GM18505 (cell line): Measurements from ENCODE around the gene RIC1.
A peak's percentile ranks its signal among the peaks of the same experiment; 100 is the strongest.
"Not testable (repeated sequence)": the region's sequence is repeated elsewhere in the genome, so short reads cannot be mapped to it uniquely, and the experiment has no call there.

Source experiments
- ATAC-seq: cut with Tn5 transposase; IDR thresholded peaks from one replicate; pipeline ENCODE4 v1.9.1; 2021; ENCODE audit not compliant: unreplicated experiment
- POLR2A ChIP-seq: IDR thresholded peaks from 4 replicates; pipeline ENCODE4 v1.6.1; 2011; ENCODE audit warnings: borderline replicate concordance; ENCODE audit not compliant: insufficient read depth, insufficient read length; ENCODE audit errors: extremely low read depth

Gene RIC1

DNA sequence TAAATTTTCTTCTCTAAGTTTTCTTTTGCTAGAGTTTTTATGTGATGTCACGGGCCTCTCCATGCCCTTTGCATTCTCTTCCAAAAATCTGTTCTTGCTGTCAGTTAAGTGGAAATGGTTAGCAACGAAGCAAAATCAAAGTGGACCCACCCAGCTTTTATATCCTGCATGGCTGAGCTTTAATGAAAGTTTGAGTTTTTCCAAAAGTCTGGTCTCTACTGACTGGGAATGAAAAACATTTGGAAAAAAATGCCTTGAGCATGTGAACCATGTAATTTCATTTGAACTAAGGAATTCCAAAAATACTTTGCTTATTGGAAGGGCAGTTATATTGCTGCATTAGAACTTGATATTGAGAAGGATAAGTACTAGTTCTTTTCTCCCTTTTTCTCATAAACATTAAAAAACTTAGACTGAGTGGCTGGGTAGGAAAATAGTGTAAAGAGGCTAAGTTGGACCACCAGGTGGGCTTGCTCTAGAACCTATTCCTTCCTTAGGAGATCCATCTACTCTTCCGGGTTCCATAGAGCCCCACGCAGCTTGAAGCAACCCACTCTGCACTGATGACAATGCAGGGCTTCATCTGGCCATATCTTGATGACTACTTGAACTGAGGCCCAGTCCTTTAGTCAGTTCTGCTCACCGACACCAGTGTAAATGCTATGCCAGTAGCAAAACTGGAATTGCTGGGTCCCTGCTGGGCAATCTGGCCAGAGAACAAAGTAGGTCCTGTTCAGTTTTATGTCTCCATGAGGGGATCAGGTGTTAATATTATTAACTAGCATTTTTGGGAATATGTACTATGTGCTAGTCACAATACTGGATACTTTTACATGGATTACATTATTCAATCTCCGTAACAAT lies 17.4 kb upstream of the RIC1 start:
- no peak for TF ChIP-seq POLR2A
- no peak for ATAC-seq

DNA sequence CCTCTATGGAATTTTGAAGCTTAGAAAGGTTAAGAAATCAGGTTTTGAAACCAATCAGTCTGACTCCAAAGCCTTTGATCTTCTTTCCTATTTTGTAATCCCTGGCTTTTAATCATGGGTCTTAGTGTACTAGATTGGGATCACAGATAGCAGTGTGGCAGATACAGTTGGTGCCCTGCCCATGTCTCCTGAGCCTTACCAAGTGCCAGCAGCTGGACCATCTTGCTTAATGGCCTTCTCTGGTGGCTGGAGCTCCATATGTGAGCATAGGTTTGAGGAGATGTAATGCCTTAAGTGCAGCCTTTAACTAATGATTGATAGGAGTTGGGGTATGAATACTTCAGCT lies 16.7 kb upstream of the RIC1 start:
- ATAC-seq = no peak
- TF ChIP-seq POLR2A = no peak

GRCh38 chr9:5614192-5614591 lies 14.7 kb upstream of the RIC1 start:
- no peak for ATAC-seq
- no peak for TF ChIP-seq POLR2A

- ATAC-seq = no peak
- no peak for TF ChIP-seq POLR2A
Observed at GRCh38 chr9:5614985-5615384, 13.9 kb upstream of the RIC1 start.

- peak; percentile 90 for ATAC-seq
- no peak for TF ChIP-seq POLR2A
Observed at GRCh38 chr9:5617749-5618148, 11.2 kb upstream of the RIC1 start.

- ATAC-seq = no peak
- TF ChIP-seq POLR2A = no peak
Observed at GRCh38 chr9:5620494-5620893, 8.4 kb upstream of the RIC1 start.

DNA sequence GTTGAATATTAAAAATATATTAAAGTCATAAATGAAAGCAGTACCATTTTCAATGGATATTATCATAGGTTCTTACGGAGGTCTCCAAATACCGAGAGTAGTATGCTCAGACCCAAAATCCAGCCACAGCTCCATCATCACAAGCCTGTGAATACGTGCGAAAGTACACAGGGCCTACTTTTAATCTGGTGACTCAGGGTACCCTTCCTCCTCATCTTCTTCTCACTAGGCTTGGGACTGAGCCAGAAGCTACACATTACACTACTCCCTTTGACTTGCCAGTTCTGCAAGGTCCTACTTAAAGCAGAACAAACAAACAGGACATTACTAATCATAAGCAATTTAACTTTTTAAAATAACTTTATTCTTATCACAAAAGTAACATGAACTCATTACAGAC lies 7.6 kb upstream of the RIC1 start:
- ATAC-seq = no peak
- no peak for TF ChIP-seq POLR2A

DNA sequence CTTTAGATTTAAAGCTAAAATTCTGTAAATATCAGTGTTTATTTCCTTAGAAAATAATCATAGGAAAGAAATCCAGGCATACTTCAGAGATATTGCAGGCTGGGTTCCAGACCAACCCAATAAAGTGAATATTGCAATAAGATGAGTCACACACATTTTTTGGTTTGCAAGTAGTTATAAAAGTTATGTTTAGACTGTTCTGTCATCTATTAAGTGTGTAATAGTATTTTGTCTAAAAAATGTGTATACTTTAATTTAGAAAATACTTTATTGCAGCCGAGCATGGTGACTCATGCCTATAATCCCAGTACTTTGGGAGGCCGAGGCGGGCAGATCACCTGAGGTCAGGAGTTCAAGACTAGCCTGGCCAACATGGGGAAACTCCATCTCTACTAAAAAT lies 6.9 kb upstream of the RIC1 start:
- TF ChIP-seq POLR2A = no peak
- ATAC-seq = no peak

GRCh38 chr9:5624655-5625054 lies 4.3 kb upstream of the RIC1 start:
- ATAC-seq = no peak
- no peak for TF ChIP-seq POLR2A

DNA sequence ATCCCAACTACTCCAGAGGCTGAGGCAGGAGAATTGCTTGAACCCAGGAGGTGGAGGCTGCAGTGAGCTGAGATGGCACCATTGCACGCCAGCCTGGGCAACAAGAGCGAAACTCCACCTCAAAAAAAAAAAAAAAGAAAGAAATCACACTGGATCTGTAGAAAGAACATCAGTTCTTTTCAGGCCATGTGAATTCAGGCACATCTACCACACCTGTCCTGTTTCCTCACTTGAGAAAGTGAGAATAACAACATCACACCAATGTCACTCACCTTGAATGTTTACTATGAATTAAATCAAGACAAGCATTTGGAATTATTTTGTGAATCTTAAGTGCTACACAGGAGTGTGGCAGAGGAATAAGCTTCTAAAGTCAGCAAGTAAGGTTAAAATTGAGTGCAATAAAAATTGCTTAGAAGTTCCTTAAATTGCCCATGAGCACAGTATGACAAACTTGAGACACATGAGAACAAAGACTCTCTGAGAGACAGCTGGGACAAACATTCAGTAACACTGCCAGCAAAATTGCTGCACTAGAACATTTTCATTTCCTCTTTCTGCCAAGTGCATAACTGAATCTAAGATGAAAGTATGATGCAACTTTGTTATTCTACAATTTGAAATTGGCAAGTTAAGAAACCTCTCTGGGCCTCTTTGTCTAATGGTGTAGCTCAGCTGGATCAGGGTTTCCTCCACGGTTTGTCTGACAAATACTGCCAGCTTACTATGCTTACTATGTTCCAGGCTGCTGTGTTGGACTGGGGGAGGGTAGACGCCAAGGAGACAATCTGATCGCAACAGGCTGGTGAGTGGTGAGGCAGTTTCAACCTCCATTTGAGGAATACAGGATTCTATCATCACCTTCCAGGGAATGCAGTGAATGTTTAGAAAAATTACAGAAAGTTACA lies 1.9 kb upstream of the RIC1 start:
- peak; percentile 38 for ATAC-seq
- peak; percentile 66 for TF ChIP-seq POLR2A

- ATAC-seq = not testable (repeated sequence)
Observed at GRCh38 chr9:5627686-5628085, 1.2 kb upstream of the RIC1 start.

DNA sequence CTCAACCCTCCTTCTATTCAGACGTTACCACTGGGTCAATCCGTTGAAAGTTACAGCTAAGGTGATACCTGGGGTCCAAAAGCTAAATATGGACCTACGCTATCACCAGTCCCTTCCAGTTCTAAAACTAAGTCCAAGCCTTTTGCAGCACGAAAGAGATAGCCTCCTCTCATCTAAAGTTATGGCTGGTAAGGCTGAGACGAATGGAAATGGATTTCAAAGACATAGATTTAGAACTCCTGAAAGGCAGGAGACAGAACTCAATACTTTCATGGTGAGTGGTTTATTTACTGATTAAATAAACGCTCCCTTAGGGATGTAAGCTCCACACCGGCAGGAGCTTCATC lies 751 bp upstream of the RIC1 start:
- no peak for TF ChIP-seq POLR2A
- ATAC-seq = no peak

DNA sequence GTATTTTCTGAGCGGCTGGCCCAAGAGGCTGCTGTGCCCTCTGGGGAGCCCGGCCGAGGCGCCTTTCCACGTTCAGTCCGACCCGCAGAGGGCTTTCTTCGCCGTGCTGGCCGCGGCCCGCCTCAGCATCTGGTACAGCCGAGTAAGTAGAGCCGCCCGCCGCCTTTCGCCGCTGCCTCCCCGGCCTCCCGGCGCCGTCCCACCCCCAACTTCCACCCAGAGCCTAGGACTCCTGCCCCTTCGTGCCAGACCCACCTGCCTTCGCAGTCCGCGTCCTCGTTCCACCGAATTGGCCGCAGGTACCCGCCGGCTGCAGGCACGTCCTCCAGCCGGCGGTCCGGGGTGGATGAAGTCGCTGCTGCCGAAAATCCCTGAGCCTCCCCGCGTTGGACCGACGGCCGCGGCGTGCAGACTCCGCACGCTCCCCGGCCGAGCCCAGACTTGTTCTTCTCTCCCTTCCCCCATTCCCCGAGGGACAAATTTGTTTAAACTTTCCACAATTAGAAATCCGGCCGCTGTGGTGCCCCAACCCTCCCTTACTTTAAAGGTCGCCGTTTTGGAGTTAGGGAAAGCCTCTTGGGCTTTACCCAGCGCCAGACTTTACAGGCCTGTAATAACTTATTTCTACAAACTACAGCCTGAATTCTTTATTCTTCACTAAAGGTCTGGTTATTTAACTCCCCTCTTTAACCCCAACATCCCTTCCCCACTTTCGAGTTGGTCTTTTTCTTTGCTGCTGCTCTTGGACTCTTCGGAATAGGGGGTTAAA lies 589 bp downstream of the RIC1 start:
- ATAC-seq = peak; percentile 5
- no peak for TF ChIP-seq POLR2A
